CD4-positive, alpha-beta T cell (primary cell): ENCODE measurements around the gene PLD6. TPM values are rescaled to one million over a fixed set of nuclear protein-coding genes. Genes with fewer than 3 reads are reported as not detected.

Experiments used
- ATAC-seq: fragments of 200-7000 bp; cut with Tn5 transposase; one replicate; pipeline ENCODE4 v1.10.0; 2022; ENCODE audit warnings: mild to moderate bottlenecking; ENCODE audit not compliant: poor library complexity
- CTCF ChIA-PET: fragments of 350-600 bp; sonication (Branson Sonifier 250); formaldehyde crosslinking; loops from one replicate; lab custom pipeline; 2021; ENCODE audit warnings: antibody characterized with exemption, inconsistent platforms; lab: Charles Lee
- POLR2A ChIA-PET: fragments of 350-600 bp; sonication (Branson Sonifier 250); formaldehyde crosslinking; loops from one replicate; lab custom pipeline; 2021; ENCODE audit warnings: antibody characterized with exemption, inconsistent platforms; lab: Charles Lee
- DNase-seq, 14 experiments: peaks; one replicate each; pipeline ENCODE4 v3.0.0-alpha.2; 2013 to 2020; ENCODE audit warnings: mixed read lengths in 2 of 14
- H3K27ac ChIP-seq, 2 donors: one replicate each; pipeline versions ENCODE4 v1.5.1 to v1.7.0; 2013; ENCODE audit warnings: low read length in 2 of 2, low read depth in 1 of 2, mild to moderate bottlenecking in 1 of 2
- H3K27me3 ChIP-seq, 2 experiments: 1 replicate in 1 of 2; 2 replicates in 1 of 2; pipeline versions ENCODE4 v1.6.1 to v1.7.0; 2013; ENCODE audit warnings: low read length in 2 of 2, control low read depth in 1 of 2, mild to moderate bottlenecking in 1 of 2, moderate library complexity in 1 of 2; ENCODE audit not compliant: insufficient read depth in 2 of 2, control insufficient read depth in 1 of 2
- H3K36me3 ChIP-seq: one replicate; pipeline ENCODE4 v1.6.1; 2013; ENCODE audit warnings: low read length, control low read depth; ENCODE audit not compliant: insufficient read depth
- H3K4me1 ChIP-seq: one replicate; pipeline ENCODE4 v1.6.1; 2013; ENCODE audit warnings: low read length, control low read depth; ENCODE audit not compliant: insufficient read depth
- H3K4me3 ChIP-seq: one replicate; pipeline ENCODE4 v1.5.1; 2013; ENCODE audit warnings: mild to moderate bottlenecking, low read length, moderate library complexity
- H3K9me3 ChIP-seq, 2 experiments: 1 replicate in 1 of 2; 2 replicates in 1 of 2; pipeline versions ENCODE4 v1.6.1 to v1.7.0; 2013; ENCODE audit warnings: low read length in 2 of 2, mild to moderate bottlenecking in 2 of 2, control low read depth in 1 of 2, moderate library complexity in 1 of 2; ENCODE audit not compliant: control insufficient read depth in 1 of 2, insufficient read depth in 1 of 2
- H3K27ac Mint-ChIP-seq: one replicate; pipeline ENCODE4 v1.8.0; 2020; ENCODE audit warnings: mixed read lengths
- H3K27me3 Mint-ChIP-seq: one replicate; pipeline ENCODE4 v1.8.0; 2021; ENCODE audit warnings: mixed read lengths
- H3K36me3 Mint-ChIP-seq: one replicate; pipeline ENCODE4 v1.8.0; 2021; ENCODE audit warnings: low read depth, mixed read lengths
- H3K4me1 Mint-ChIP-seq: one replicate; pipeline ENCODE4 v1.8.0; 2021; ENCODE audit warnings: low read depth, mixed read lengths
- H3K4me3 Mint-ChIP-seq: one replicate; pipeline ENCODE4 v1.8.0; 2020; ENCODE audit warnings: mild to moderate bottlenecking, mixed read lengths
- H3K9me3 Mint-ChIP-seq: one replicate; pipeline ENCODE4 v1.8.0; 2020; ENCODE audit warnings: mixed read lengths
- CTCF ChIP-seq: fragments of 200-600 bp; IDR thresholded peaks from one replicate; pipeline ENCODE4 v1.8.0; 2022; ENCODE audit warnings: antibody characterized with exemption, mild to moderate bottlenecking
- intact Hi-C, 2 experiments: fragments of 100-400 bp; cut with DNase I in 1 of 2; cut with micrococcal nuclease in 1 of 2; formaldehyde crosslinking; loops; one replicate each; pipeline versions ENCODE4 v1.15.1 to v1.9.0; 2023 to 2025; cut with DNase I, micrococcal nuclease
- total RNA-seq, 174 experiments: library from RNA in 2 of 174; stranded (reverse) in 2 of 174; gene quantifications; one replicate each; pipeline ENCODE4 v1.2.3 and lab custom pipeline; 2021 to 2026

PLD6 gene
- total RNA-seq, 2 experiments from 2014 or later, result 7.1 to 7.5 TPM

- ChIA-PET POLR2A (interaction anchor here (1.1 kb wide), 1 partner anchor 38 kb away, joined by 3 read pairs; no protein-coding TSS in a partner anchor), CTCF (no interaction called here)
- no peak for DNase-seq
- Mint-ChIP-seq H3K27me3 (no peaks in the 10 kb centered on the region), H3K27ac (no peak overlapping the region), H3K36me3 (peaks cover 76% of the 10 kb centered on the region), H3K4me1 (peaks cover 7% of the 10 kb centered on the region), H3K4me3 (peak overlapping the region; percentile 54), H3K9me3 (no peaks in the 10 kb centered on the region)
- no peak for TF ChIP-seq CTCF
- Histone ChIP-seq H3K9me3 (no peaks in the 10 kb centered on the region), H3K4me1 (no peaks in the 10 kb centered on the region), H3K27me3 (no peaks in the 10 kb centered on the region), H3K27ac (no peak overlapping the region), H3K4me3 (no peak overlapping the region), H3K36me3 (peaks cover 78% of the 10 kb centered on the region)
- intact Hi-C loops, result no loop called here
- no peak for ATAC-seq
Observed at GRCh38 chr17:17229416-17230384, 23.6 kb upstream of the PLD6 start.

- H3K4me3 Mint-ChIP-seq, result no peak overlapping the region
- TF ChIP-seq CTCF, result no peak
- H3K4me1 Mint-ChIP-seq, result peaks cover 7% of the 10 kb centered on the region
- H3K9me3 ChIP-seq, result no peaks in the 10 kb centered on the region
- no peak overlapping the region for H3K4me3 ChIP-seq
- H3K27ac Mint-ChIP-seq, result no peak overlapping the region
- ATAC-seq, result no peak
- no peaks in the 10 kb centered on the region for H3K9me3 Mint-ChIP-seq
- ChIA-PET CTCF (no interaction called here), POLR2A (interaction anchor here (1.1 kb wide), 1 partner anchor 37 kb away, joined by 3 read pairs; no protein-coding TSS in a partner anchor)
- H3K27me3 ChIP-seq, result no peaks in the 10 kb centered on the region
- DNase-seq, result no peak
- intact Hi-C loops, result no loop called here
- peaks cover 87% of the 10 kb centered on the region for H3K36me3 ChIP-seq
- no peaks in the 10 kb centered on the region for H3K27me3 Mint-ChIP-seq
- no peak overlapping the region for H3K27ac ChIP-seq
- H3K4me1 ChIP-seq, result no peaks in the 10 kb centered on the region
- H3K36me3 Mint-ChIP-seq, result peaks cover 83% of the 10 kb centered on the region
Observed at GRCh38 chr17:17228521-17229279, 22.6 kb upstream of the PLD6 start.

- TF ChIP-seq CTCF, result no peak
- no peaks in the 10 kb centered on the region for H3K4me1 ChIP-seq
- no peak overlapping the region for H3K27ac Mint-ChIP-seq
- ATAC-seq (no peak), DNase-seq (no peak)
- intact Hi-C loops, result no loop called here
- H3K36me3 Mint-ChIP-seq, result peaks cover 92% of the 10 kb centered on the region
- H3K4me3 ChIP-seq, result no peak overlapping the region
- H3K27me3 Mint-ChIP-seq, result no peaks in the 10 kb centered on the region
- peaks cover 7% of the 10 kb centered on the region for H3K4me1 Mint-ChIP-seq
- no peak overlapping the region for H3K27ac ChIP-seq
- H3K9me3 Mint-ChIP-seq, result no peaks in the 10 kb centered on the region
- H3K36me3 ChIP-seq, result peaks cover 92% of the 10 kb centered on the region
- no peaks in the 10 kb centered on the region for H3K9me3 ChIP-seq
- ChIA-PET POLR2A (interaction anchor here (1.1 kb wide), 1 partner anchor 36 kb away, joined by 3 read pairs; no protein-coding TSS in a partner anchor), CTCF (no interaction called here)
- no peaks in the 10 kb centered on the region for H3K27me3 ChIP-seq
- no peak overlapping the region for H3K4me3 Mint-ChIP-seq
Observed at GRCh38 chr17:17227608-17228520, 21.7 kb upstream of the PLD6 start.
